KMS-11 (cell line): Measurements from ENCODE around the gene RNH1.

Source experiments
- H2AFZ ChIP-seq: fragments of 200-600 bp; sonication (generic); 2 replicates; pipeline ENCODE4 v1.6.1; 2016; ENCODE audit warnings: antibody characterized with exemption, mixed run types, low read depth
- H3K27ac ChIP-seq: fragments of 200-600 bp; sonication (generic); 2 replicates; pipeline ENCODE4 v1.6.1; 2016; ENCODE audit warnings: mild to moderate bottlenecking, mixed run types
- H3K27me3 ChIP-seq: fragments of 200-600 bp; sonication (generic); 2 replicates; pipeline ENCODE4 v1.6.1; 2017; ENCODE audit warnings: mild to moderate bottlenecking, low read depth, mixed run types, moderate library complexity; ENCODE audit not compliant: insufficient read depth
- H3K36me3 ChIP-seq: fragments of 200-600 bp; sonication (generic); 2 replicates; pipeline ENCODE4 v1.6.1; 2017; ENCODE audit warnings: mild to moderate bottlenecking, mixed run types; ENCODE audit not compliant: insufficient read depth
- H3K4me1 ChIP-seq: fragments of 200-600 bp; sonication (generic); 2 replicates; pipeline ENCODE4 v1.6.1; 2016; ENCODE audit warnings: mild to moderate bottlenecking, low read depth, mixed run types; ENCODE audit not compliant: poor library complexity, severe bottlenecking
- H3K4me2 ChIP-seq: fragments of 200-600 bp; sonication (generic); 2 replicates; pipeline ENCODE4 v1.7.0; 2016; ENCODE audit warnings: mild to moderate bottlenecking, mixed run types
- H3K4me3 ChIP-seq: fragments of 200-600 bp; sonication (generic); IDR thresholded peaks from 2 replicates; pipeline ENCODE4 v1.6.1; 2017; ENCODE audit warnings: low read depth, low read length, mixed read lengths; ENCODE audit not compliant: insufficient read depth
- H3K79me2 ChIP-seq: fragments of 200-600 bp; sonication (generic); 2 replicates; pipeline ENCODE4 v1.6.1; 2016; ENCODE audit warnings: low read depth, mixed run types; ENCODE audit not compliant: insufficient read depth
- H3K9ac ChIP-seq: fragments of 200-600 bp; sonication (generic); 2 replicates; pipeline ENCODE4 v1.6.1; 2016; ENCODE audit warnings: mild to moderate bottlenecking, mixed run types
- H4K20me1 ChIP-seq: fragments of 200-600 bp; sonication (generic); 2 replicates; pipeline ENCODE4 v1.6.1; 2016; ENCODE audit warnings: mild to moderate bottlenecking, mixed run types; ENCODE audit not compliant: insufficient read depth
- CTCF ChIP-seq: fragments of 200-600 bp; sonication (generic); conservative IDR thresholded peaks from 2 replicates; pipeline ENCODE4 v1.6.1; 2017; ENCODE audit warnings: low read depth, mild to moderate bottlenecking, antibody characterized with exemption, low read length, moderate library complexity, mixed read lengths

RNH1 gene

DNA sequence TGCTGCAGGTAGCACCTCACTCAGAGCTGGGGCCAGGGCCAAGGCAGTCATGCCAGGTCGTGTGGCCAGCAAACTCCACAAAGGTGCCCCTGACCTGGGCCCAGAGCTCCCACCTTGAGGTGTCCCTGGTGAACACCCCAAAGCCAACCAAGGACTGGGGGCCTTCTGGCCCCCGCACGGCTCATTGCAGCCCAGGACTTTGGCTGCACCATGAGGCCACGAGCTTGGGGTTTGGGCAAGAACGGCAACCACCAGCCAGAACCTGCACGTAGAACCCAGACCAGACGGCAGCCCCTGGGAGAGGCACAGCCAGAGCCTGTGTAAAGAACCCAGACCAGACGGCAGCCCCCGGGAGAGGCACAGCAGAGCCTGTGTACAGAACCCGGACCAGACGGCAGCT, 38.1 kb upstream of the RNH1 start:
- Histone ChIP-seq H3K4me3 (no peak overlapping the region), H3K27me3 (no peaks in the 10 kb centered on the region), H2AFZ (no peak overlapping the region), H3K4me2 (no peak overlapping the region), H3K4me1 (no peaks in the 10 kb centered on the region), H4K20me1 (no peaks in the 10 kb centered on the region), H3K27ac (no peak overlapping the region), H3K9ac (no peak overlapping the region), H3K36me3 (no peaks in the 10 kb centered on the region), H3K79me2 (no peaks in the 10 kb centered on the region)
- no peak for TF ChIP-seq CTCF

DNA sequence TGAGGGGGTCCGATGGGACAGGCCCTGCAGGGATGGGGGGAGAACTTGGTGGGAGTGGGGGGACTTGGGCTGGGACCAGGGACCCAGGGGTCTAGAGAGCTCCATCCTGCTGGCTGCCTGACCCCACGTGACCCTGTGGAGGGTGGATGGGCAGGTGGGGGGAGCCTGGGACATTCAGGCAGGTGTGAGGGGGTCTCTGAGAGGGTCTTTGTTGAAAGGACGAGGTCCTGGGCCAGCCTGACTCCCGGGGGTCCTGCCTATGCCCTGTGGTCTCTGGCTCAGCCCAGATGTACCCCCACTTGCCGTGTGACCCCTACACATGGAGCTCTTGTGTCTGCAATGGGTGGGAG, 37.8 kb upstream of the RNH1 start:
- H3K4me3 ChIP-seq = no peak overlapping the region
- no peaks in the 10 kb centered on the region for H3K36me3 ChIP-seq
- H3K4me2 ChIP-seq = no peak overlapping the region
- H3K4me1 ChIP-seq = no peaks in the 10 kb centered on the region
- H3K79me2 ChIP-seq = no peaks in the 10 kb centered on the region
- H2AFZ ChIP-seq = no peak overlapping the region
- TF ChIP-seq CTCF = no peak
- no peak overlapping the region for H3K27ac ChIP-seq
- H3K9ac ChIP-seq = no peak overlapping the region
- no peaks in the 10 kb centered on the region for H3K27me3 ChIP-seq
- H4K20me1 ChIP-seq = no peaks in the 10 kb centered on the region

GRCh38 chr11:541433-541885, 34.4 kb upstream of the RNH1 start:
- Histone ChIP-seq H3K27me3 (no peaks in the 10 kb centered on the region), H3K27ac (no peak overlapping the region), H3K4me3 (no peak overlapping the region), H2AFZ (no peak overlapping the region), H4K20me1 (no peaks in the 10 kb centered on the region), H3K36me3 (no peaks in the 10 kb centered on the region), H3K9ac (no peak overlapping the region), H3K79me2 (no peaks in the 10 kb centered on the region), H3K4me2 (no peak overlapping the region), H3K4me1 (peaks cover 16% of the 10 kb centered on the region)
- no peak for TF ChIP-seq CTCF

GRCh38 chr11:540583-541432, 33.8 kb upstream of the RNH1 start:
- no peaks in the 10 kb centered on the region for H3K79me2 ChIP-seq
- H3K36me3 ChIP-seq = no peaks in the 10 kb centered on the region
- H4K20me1 ChIP-seq = no peaks in the 10 kb centered on the region
- H3K4me1 ChIP-seq = peaks cover 19% of the 10 kb centered on the region
- no peaks in the 10 kb centered on the region for H3K27me3 ChIP-seq
- H3K9ac ChIP-seq = no peak overlapping the region
- no peak overlapping the region for H3K27ac ChIP-seq
- no peak for TF ChIP-seq CTCF
- H2AFZ ChIP-seq = no peak overlapping the region
- no peak overlapping the region for H3K4me3 ChIP-seq
- no peak overlapping the region for H3K4me2 ChIP-seq
